Fibroblast of lung (primary cell): ENCODE measurements around the gene KLF17.

Experiments
- EZH2 ChIP-seq: IDR thresholded peaks from 2 replicates; pipeline ENCODE4 v1.5.1; 2012; ENCODE audit warnings: low read length, control low read depth, mild to moderate bottlenecking; ENCODE audit errors: missing control alignments
- TF ChIP-seq, protein P1 (sequence below), 2 donors: IDR thresholded peaks in 1 of 2; conservative IDR thresholded peaks in 1 of 2; 1 replicate in 1 of 2; 2 replicates in 1 of 2; pipeline ENCODE4 v1.5.1; 2011 to 2012; ENCODE audit warnings: low read length in 2 of 2, control low read depth in 1 of 2, inconsistent platforms in 1 of 2, low read depth in 1 of 2, mild to moderate bottlenecking in 1 of 2

DNA sequence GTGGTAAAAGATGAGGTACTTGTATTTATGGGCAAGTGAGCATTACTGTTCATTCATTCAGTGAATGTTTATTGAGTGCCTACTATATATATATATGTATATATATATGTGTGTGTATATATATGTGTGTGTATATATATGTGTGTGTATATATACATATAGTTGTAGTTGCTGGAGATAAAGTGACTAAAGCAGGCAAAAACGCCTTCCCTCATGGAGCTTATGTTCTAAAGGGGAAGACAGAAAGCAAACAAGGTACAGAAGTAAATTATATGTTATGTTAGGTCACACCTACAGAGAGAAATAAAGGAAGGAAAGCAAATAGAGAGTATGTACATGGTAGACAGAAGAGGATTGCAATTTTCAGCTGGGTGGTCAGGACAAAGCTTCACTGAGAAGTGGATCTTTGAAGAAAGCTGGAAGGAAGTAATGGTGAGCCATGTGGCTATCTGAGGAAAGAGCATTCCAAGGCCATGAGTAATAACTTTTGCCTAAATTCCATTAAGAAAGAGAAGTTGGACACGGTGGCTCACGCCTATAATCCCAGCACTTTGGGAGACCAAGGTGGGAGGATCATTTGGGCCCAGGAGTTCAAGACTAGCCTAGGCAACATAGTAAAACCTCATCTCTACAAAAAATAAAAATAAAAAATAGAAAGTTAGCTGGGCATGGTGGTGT is 33.5 kb upstream of the KLF17 start:
- TF ChIP-seq EZH2: no peak
- TF ChIP-seq, protein P1, sequence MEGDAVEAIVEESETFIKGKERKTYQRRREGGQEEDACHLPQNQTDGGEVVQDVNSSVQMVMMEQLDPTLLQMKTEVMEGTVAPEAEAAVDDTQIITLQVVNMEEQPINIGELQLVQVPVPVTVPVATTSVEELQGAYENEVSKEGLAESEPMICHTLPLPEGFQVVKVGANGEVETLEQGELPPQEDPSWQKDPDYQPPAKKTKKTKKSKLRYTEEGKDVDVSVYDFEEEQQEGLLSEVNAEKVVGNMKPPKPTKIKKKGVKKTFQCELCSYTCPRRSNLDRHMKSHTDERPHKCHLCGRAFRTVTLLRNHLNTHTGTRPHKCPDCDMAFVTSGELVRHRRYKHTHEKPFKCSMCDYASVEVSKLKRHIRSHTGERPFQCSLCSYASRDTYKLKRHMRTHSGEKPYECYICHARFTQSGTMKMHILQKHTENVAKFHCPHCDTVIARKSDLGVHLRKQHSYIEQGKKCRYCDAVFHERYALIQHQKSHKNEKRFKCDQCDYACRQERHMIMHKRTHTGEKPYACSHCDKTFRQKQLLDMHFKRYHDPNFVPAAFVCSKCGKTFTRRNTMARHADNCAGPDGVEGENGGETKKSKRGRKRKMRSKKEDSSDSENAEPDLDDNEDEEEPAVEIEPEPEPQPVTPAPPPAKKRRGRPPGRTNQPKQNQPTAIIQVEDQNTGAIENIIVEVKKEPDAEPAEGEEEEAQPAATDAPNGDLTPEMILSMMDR (conservative IDR thresholded peaks at IDR 0.05 in 1 of 2, IDR thresholded peaks at IDR 0.05 in 1 of 2; ENCODE audit: low read depth in 1 of 2, low read length in 2 of 2): no peak
